ENCODE data around the gene PPTC7. TPM values are rescaled to one million over a fixed set of nuclear protein-coding genes. Genes with fewer than 3 reads are reported as not detected.

Gene PPTC7
- total and polyA plus RNA-seq, 2 of the 13 experiments (the other 11 are each of a cell fraction or from before 2014, with no cell fraction given) = 4.8 to 12.3 TPM

GRCh38 chr12:110613771-110614684 is 30.9 kb upstream of the PPTC7 start, which contains the start of gene TCTN1 (continued):
- TF ChIP-seq TRIM22 (IDR thresholded peaks at IDR 0.05) (no peak), SIN3B (IDR thresholded peaks at IDR 0.05; ENCODE audit: low read length) (no peak), ONECUT2 (CRISPR knock-in tag; IDR thresholded peaks at IDR 0.05) (no peak), ZNF678 (CRISPR knock-in tag; IDR thresholded peaks at IDR 0.05) (peak; percentile 44; the same call in 1 of the 2 replicates), ZBED4 (CRISPR knock-in tag; IDR thresholded peaks at IDR 0.05; ENCODE audit: borderline replicate concordance) (peak; percentile 27; the same call in 1 of the 2 replicates), KAT2B (IDR thresholded peaks at IDR 0.05; ENCODE audit: borderline replicate concordance, low read depth, low read length) (no peak), FOXK2 (IDR thresholded peaks at IDR 0.05) (no peak), ZFX (CRISPR knock-in tag; IDR thresholded peaks at IDR 0.05; ENCODE audit: low read depth) (peak; percentile 98), ZSCAN25 (CRISPR knock-in tag; IDR thresholded peaks at IDR 0.05) (peak; percentile 62; the same call in 1 of the 2 replicates), ZBTB49 (CRISPR knock-in tag; IDR thresholded peaks at IDR 0.05; ENCODE audit: borderline replicate concordance) (no peak), JDP2 (CRISPR knock-in tag; IDR thresholded peaks at IDR 0.05; ENCODE audit: borderline replicate concordance) (no peak), ATRX (CRISPR knock-in tag; IDR thresholded peaks at IDR 0.05; ENCODE audit: borderline replicate concordance) (no peak), ATF7 (IDR thresholded peaks at IDR 0.05) (no peak), ATF7 (CRISPR knock-in tag; IDR thresholded peaks at IDR 0.05) (peak; percentile 71; the same call in 1 of the 2 replicates), SCMH1 (CRISPR knock-in tag; IDR thresholded peaks at IDR 0.05; ENCODE audit: borderline replicate concordance) (no peak), PAX8 (CRISPR knock-in tag; IDR thresholded peaks at IDR 0.05; ENCODE audit: borderline replicate concordance) (peak; percentile 85; the same call in 1 of the 2 replicates), ZFP1 (CRISPR knock-in tag; IDR thresholded peaks at IDR 0.05) (peak; percentile 20; the same call in 1 of the 2 replicates), MIXL1 (CRISPR knock-in tag; IDR thresholded peaks at IDR 0.05) (no peak), CREB3 (CRISPR knock-in tag; IDR thresholded peaks at IDR 0.05) (peak; percentile 73; the same call in 1 of the 2 replicates), NFYC (CRISPR knock-in tag; IDR thresholded peaks at IDR 0.05) (0 out of 2 replicates have a peak, but pooled peaks have one; percentile 38), ZNF234 (CRISPR knock-in tag; conservative IDR thresholded peaks at IDR 0.05) (no peak)
- TF ChIP-seq, protein P1, sequence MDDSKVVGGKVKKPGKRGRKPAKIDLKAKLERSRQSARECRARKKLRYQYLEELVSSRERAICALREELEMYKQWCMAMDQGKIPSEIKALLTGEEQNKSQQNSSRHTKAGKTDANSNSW (CRISPR knock-in tag; IDR thresholded peaks at IDR 0.05; ENCODE audit: borderline replicate concordance) = peak; percentile 53; the same call in 1 of the 2 replicates
